GM23248 (cell line): ENCODE results near the gene ABL1.

Experiments
- EZH2 ChIP-seq: fragments of 200-600 bp; sonication (generic); IDR thresholded peaks from 2 replicates; pipeline ENCODE4 v1.6.1; 2018; ENCODE audit warnings: antibody characterized with exemption, mild to moderate bottlenecking; ENCODE audit not compliant: insufficient read depth, poor library complexity, severe bottlenecking
- EZH2phosphoT487 ChIP-seq: fragments of 200-600 bp; sonication (generic); IDR thresholded peaks from 2 replicates; pipeline ENCODE4 v1.6.1; 2018; ENCODE audit warnings: antibody characterized with exemption, moderate library complexity, mild to moderate bottlenecking, low read depth; ENCODE audit not compliant: insufficient read depth

GRCh38 chr9:130824643-130825350 lies 10.3 kb upstream of the ABL1 start:
- no peak for TF ChIP-seq EZH2phosphoT487
- no peak for TF ChIP-seq EZH2
